ENCODE data around the gene DRC1. TPM values are rescaled to one million over a fixed set of nuclear protein-coding genes. Genes with fewer than 3 reads are reported as not detected.

DRC1 gene
- total RNA-seq, 4 donors from 2014 or later = not detected

DNA sequence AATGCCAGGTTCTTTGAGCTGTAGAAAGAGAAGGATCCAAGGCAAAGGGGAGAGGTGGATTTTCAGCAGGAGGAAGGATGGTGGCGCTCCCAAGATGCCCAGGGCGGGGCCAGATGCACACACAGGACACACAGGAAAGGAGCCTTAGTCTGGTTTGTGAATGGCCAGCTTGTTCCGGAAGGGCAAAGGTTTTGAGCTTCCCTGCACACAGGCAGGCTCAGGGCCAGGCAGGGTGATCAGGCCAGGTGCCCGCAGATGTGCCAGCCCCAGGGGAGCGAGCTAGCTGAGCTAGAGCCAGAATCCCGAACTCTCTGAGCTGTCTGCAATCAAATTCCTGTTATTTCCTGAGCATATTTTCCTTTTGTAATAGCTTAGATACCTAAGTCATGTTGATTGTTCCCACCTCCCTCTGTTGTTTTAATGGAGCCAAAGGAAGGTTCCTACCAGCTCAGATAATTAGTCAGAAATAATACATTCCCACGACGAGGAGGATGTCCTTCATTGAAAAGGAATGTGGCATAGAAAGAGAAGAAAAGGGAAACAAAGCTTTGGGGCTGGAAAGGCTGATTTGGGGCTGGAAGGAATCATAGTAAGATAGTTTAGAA lies 89.9 kb downstream of the DRC1 start:
- Histone ChIP-seq H3K9me3 (no peaks in the 10 kb centered on the region), H3K27ac (no peak overlapping the region), H3K36me3 (no peaks in the 10 kb centered on the region), H3K4me1 (peaks cover 0 to 2% (median 0%) of the 10 kb centered on the region in 4 donors), H3K4me3 (no peak overlapping the region), H3K27me3 (no peaks in the 10 kb centered on the region)
- no peak for DNase-seq
- 51 to 73% methylated on average over 5 to 8 of the region's 8 CpGs for WGBS, 2 donors (ENCODE audit: low coverage in 1 of 2)
- intact Hi-C loops (cut with DNase I; ENCODE audit: low total_unique reads) (no loop called here), in situ Hi-C loops (cut with MboI; ENCODE audit: low pct_ligation_motif_present in 1 of 4, low pct_unique_long_range_greater_than_20kb in 1 of 4, low sequenced_read_pairs in 3 of 4) (no loop called here)
- TF ChIP-seq CTCF (IDR thresholded peaks at IDR 0.05) (no peak), POLR2A (IDR thresholded peaks at IDR 0.05) (no peak), POLR2AphosphoS5 (IDR thresholded peaks at IDR 0.05) (no peak), EP300 (IDR thresholded peaks at IDR 0.05; ENCODE audit: low read depth) (no peak)

DNA sequence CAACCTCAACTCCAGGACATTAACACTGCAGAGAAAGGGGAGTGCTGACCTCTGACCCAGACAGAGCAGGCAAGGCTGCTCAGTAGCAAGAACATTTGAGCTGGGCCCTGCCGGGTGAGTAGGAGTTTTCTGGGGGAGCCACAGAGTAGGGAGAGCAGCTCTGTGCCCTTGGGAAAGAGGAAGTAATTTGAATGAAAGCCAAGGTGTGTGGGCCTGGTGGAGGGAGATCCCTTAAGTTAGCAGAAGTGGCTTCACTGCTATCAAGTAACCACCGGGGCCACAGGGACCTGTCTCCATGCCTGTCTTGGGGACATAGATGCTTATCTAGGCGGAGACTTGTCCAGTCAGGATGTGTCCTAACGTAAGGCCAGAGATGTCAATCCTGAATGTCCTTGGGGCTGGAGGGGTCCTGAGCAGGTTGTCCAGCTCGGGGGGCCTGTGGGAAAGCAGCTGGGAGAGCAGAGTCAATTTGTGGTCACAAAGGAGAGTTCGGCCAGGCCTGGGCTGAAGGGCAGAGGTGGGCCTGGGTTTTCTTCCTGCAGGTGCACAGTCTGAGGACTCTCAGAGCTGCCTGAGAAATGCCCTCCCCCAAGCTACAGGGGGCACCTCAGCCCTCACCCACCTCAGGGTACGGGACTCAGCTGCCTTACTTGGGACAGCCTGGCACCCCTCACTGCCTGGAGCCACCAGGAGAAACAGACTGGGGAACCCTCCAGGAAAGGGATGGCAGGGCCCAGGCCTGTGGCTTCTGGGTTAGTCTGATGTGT lies 91.2 kb downstream of the DRC1 start:
- DNase-seq = no peak
- Histone ChIP-seq H3K4me1 (peaks cover 0 to 2% (median 0%) of the 10 kb centered on the region in 4 donors), H3K36me3 (no peaks in the 10 kb centered on the region), H3K27me3 (peaks cover 1% of the 10 kb centered on the region), H3K9me3 (no peaks in the 10 kb centered on the region), H3K27ac (no peak overlapping the region), H3K4me3 (no peak overlapping the region)
- no peak for TF ChIP-seq EP300 (IDR thresholded peaks at IDR 0.05; ENCODE audit: low read depth)
- no peak for TF ChIP-seq POLR2AphosphoS5 (IDR thresholded peaks at IDR 0.05)
- no peak for TF ChIP-seq POLR2A (IDR thresholded peaks at IDR 0.05)
- no peak for TF ChIP-seq CTCF (IDR thresholded peaks at IDR 0.05)
- in situ Hi-C loops (cut with MboI; ENCODE audit: low pct_ligation_motif_present in 1 of 4, low pct_unique_long_range_greater_than_20kb in 1 of 4, low sequenced_read_pairs in 3 of 4) = no loop called here
- WGBS, 2 donors (ENCODE audit: low coverage in 1 of 2) = 83 to 85% methylated on average over 2 to 7 of the region's 7 CpGs
- intact Hi-C loops (cut with DNase I; ENCODE audit: low total_unique reads) = no loop called here

DNA sequence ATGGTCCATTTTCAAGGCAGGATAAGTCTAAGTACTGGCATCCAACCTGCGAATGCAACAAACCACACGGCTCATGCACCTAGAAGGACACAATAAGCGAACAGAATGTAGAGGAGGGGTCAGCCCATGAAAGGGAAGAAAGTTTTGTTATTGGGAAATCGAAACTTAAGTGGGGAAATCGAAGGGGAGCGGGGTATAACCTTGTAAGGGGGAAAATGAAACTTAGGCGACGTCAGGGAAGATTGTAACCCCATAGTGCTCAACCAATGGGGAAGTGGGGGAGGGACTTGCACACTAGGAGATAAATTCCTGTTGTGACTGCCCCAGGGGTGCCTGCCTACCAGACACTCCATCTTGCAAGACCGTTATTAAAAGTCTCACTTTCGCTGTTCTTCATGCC lies 91.8 kb downstream of the DRC1 start:
- H3K4me1 ChIP-seq = peaks cover 0 to 2% (median 0%) of the 10 kb centered on the region in 4 donors
- H3K9me3 ChIP-seq = no peaks in the 10 kb centered on the region
- H3K36me3 ChIP-seq = no peaks in the 10 kb centered on the region
- in situ Hi-C loops (cut with MboI; ENCODE audit: low pct_ligation_motif_present in 1 of 4, low pct_unique_long_range_greater_than_20kb in 1 of 4, low sequenced_read_pairs in 3 of 4) (no loop called here), intact Hi-C loops (cut with DNase I; ENCODE audit: low total_unique reads) (no loop called here)
- H3K27me3 ChIP-seq = peaks cover 4% of the 10 kb centered on the region
- TF ChIP-seq CTCF (IDR thresholded peaks at IDR 0.05) = no peak
- no peak for TF ChIP-seq EP300 (IDR thresholded peaks at IDR 0.05; ENCODE audit: low read depth)
- TF ChIP-seq POLR2A (IDR thresholded peaks at IDR 0.05) = no peak
- TF ChIP-seq POLR2AphosphoS5 (IDR thresholded peaks at IDR 0.05) = no peak
- DNase-seq = no peak
- no peak overlapping the region for H3K4me3 ChIP-seq
- no peak overlapping the region for H3K27ac ChIP-seq
- 79 to 92% methylated on average over 9 to 10 of the region's 10 CpGs for WGBS, 2 donors (ENCODE audit: low coverage in 1 of 2)

GRCh38 chr2:26494199-26494598 lies 92.5 kb downstream of the DRC1 start:
- TF ChIP-seq POLR2AphosphoS5 (IDR thresholded peaks at IDR 0.05) (no peak), POLR2A (IDR thresholded peaks at IDR 0.05) (no peak), EP300 (IDR thresholded peaks at IDR 0.05; ENCODE audit: low read depth) (no peak), CTCF (IDR thresholded peaks at IDR 0.05) (no peak)
- intact Hi-C loops (cut with DNase I; ENCODE audit: low total_unique reads) = no loop called here
- H3K27ac ChIP-seq = no peak overlapping the region
- H3K4me1 ChIP-seq = peaks cover 0 to 2% (median 0%) of the 10 kb centered on the region in 4 donors
- H3K9me3 ChIP-seq = no peaks in the 10 kb centered on the region
- in situ Hi-C loops (cut with MboI; ENCODE audit: low pct_ligation_motif_present in 1 of 4, low pct_unique_long_range_greater_than_20kb in 1 of 4, low sequenced_read_pairs in 3 of 4) = no loop called here
- no peak overlapping the region for H3K4me3 ChIP-seq
- 97% methylated on average over 4 of the region's 4 CpGs; no CpG with 5 or more reads in 1 of the 2 donors for WGBS, 2 donors (ENCODE audit: low coverage in 1 of 2)
- no peak for DNase-seq
- H3K36me3 ChIP-seq = no peaks in the 10 kb centered on the region
- H3K27me3 ChIP-seq = peaks cover 4% of the 10 kb centered on the region
